Neural cell (in vitro differentiated cells): Measurements from ENCODE around the gene GLTP. TPM values are rescaled to one million over a fixed set of nuclear protein-coding genes. Genes with fewer than 3 reads are reported as not detected.
"Not testable (repeated sequence)": the region's sequence is repeated elsewhere in the genome, so short reads cannot be mapped to it uniquely, and the experiment has no call there.

Experiments
- H2AFZ ChIP-seq: fragments of 200-600, 300-800 bp; sonication (generic), shearing (Covaris generic); 2 replicates; pipeline ENCODE4 v1.6.0; 2014; ENCODE audit warnings: low read depth, mild to moderate bottlenecking, antibody characterized with exemption, low read length, moderate library complexity
- H3F3A ChIP-seq: fragments of 200-600 bp; shearing (Covaris generic); 2 replicates; pipeline ENCODE4 v1.6.1; 2016; ENCODE audit warnings: mild to moderate bottlenecking, moderate library complexity, mixed read lengths, antibody characterized with exemption, low read length; ENCODE audit not compliant: insufficient read depth, poor library complexity, severe bottlenecking
- H3K27ac ChIP-seq: fragments of 200-600, 300-800 bp; sonication (generic), shearing (Covaris generic); 2 replicates; pipeline ENCODE4 v1.5.1; 2014; ENCODE audit warnings: mild to moderate bottlenecking, low read length, moderate library complexity
- H3K27me3 ChIP-seq: fragments of 300-800, 200-600 bp; sonication (generic), shearing (Covaris generic); 2 replicates; pipeline ENCODE4 v1.6.0; 2014; ENCODE audit warnings: mild to moderate bottlenecking, low read depth, low read length, moderate library complexity; ENCODE audit not compliant: insufficient read depth
- H3K36me3 ChIP-seq: fragments of 300-800, 200-600 bp; sonication (generic), shearing (Covaris generic); 2 replicates; pipeline ENCODE4 v1.5.1; 2014; ENCODE audit warnings: mild to moderate bottlenecking, antibody characterized with exemption, low read length, moderate library complexity; ENCODE audit not compliant: insufficient read depth
- H3K4me2 ChIP-seq: fragments of 300-800, 200-600 bp; sonication (generic), shearing (Covaris generic); 2 replicates; pipeline ENCODE4 v1.6.0; 2014; ENCODE audit warnings: mild to moderate bottlenecking, low read length
- H3K4me3 ChIP-seq: fragments of 300-800, 200-600 bp; sonication (generic), shearing (Covaris generic); 2 replicates; pipeline ENCODE4 v1.5.1; 2014; ENCODE audit warnings: mild to moderate bottlenecking, low read length, moderate library complexity
- H3K79me2 ChIP-seq: fragments of 200-600 bp; shearing (Covaris generic); replicated peaks from 2 replicates; pipeline ENCODE4 v1.6.0; 2014; ENCODE audit warnings: mild to moderate bottlenecking, low read length, moderate library complexity; ENCODE audit not compliant: insufficient read depth
- H3K9ac ChIP-seq: fragments of 300-800, 200-600 bp; sonication (generic), shearing (Covaris generic); 2 replicates; pipeline ENCODE4 v1.6.1; 2016; ENCODE audit warnings: mild to moderate bottlenecking, low read length, mixed read lengths
- H3K9me2 ChIP-seq: fragments of 200-600 bp; shearing (Covaris generic); 2 replicates; pipeline ENCODE4 v1.6.1; 2016; ENCODE audit warnings: mild to moderate bottlenecking, low read length, mixed read lengths; ENCODE audit not compliant: insufficient read depth
- H3K9me3 ChIP-seq: fragments of 200-600, 300-800 bp; sonication (generic), shearing (Covaris generic); 2 replicates; pipeline ENCODE4 v1.6.1; 2016; ENCODE audit warnings: mild to moderate bottlenecking, mixed run types, low read length, moderate library complexity, mixed read lengths
- H4K20me1 ChIP-seq: fragments of 200-600 bp; shearing (Covaris generic); 2 replicates; pipeline ENCODE4 v1.6.1; 2016; ENCODE audit warnings: mild to moderate bottlenecking, mixed run types; ENCODE audit not compliant: insufficient read depth
- CTCF ChIP-seq: fragments of 450-650 bp; IDR thresholded peaks from 2 replicates; pipeline ENCODE4 v1.5.1; 2014; ENCODE audit warnings: antibody characterized with exemption, mild to moderate bottlenecking, moderate library complexity; ENCODE audit not compliant: poor library complexity, severe bottlenecking
- EP300 ChIP-seq: fragments of 450-650 bp; conservative IDR thresholded peaks from 2 replicates; pipeline ENCODE4 v1.6.1; 2014; ENCODE audit warnings: antibody characterized with exemption, mild to moderate bottlenecking, moderate library complexity; ENCODE audit not compliant: poor library complexity, severe bottlenecking
- EZH2 ChIP-seq: fragments of 200-600, 300-800 bp; shearing (Covaris generic), sonication (generic); IDR thresholded peaks from 2 replicates; pipeline ENCODE4 v1.6.1; 2014; ENCODE audit warnings: antibody characterized with exemption, low read length, borderline replicate concordance, mild to moderate bottlenecking; ENCODE audit not compliant: insufficient read depth, poor library complexity, severe bottlenecking
- MXI1 ChIP-seq: fragments of 450-650 bp; conservative IDR thresholded peaks from 2 replicates; pipeline ENCODE4 v1.6.1; 2014; ENCODE audit warnings: antibody characterized with exemption, mild to moderate bottlenecking; ENCODE audit not compliant: poor library complexity, severe bottlenecking
- POLR2AphosphoS5 ChIP-seq: IDR thresholded peaks from 2 replicates; pipeline ENCODE4 v1.6.1; 2012
- RAD21 ChIP-seq: fragments of 450-650 bp; conservative IDR thresholded peaks from 2 replicates; pipeline ENCODE4 v1.6.1; 2014; ENCODE audit warnings: antibody characterized with exemption, mild to moderate bottlenecking, moderate library complexity
- REST ChIP-seq: IDR thresholded peaks from 2 replicates; pipeline ENCODE4 v1.6.1; 2012; ENCODE audit warnings: borderline replicate concordance
- SMC3 ChIP-seq: fragments of 450-650 bp; conservative IDR thresholded peaks from 2 replicates; pipeline ENCODE4 v1.6.1; 2014; ENCODE audit warnings: antibody characterized with exemption, mild to moderate bottlenecking, moderate library complexity; ENCODE audit not compliant: poor library complexity
- TAF1 ChIP-seq: IDR thresholded peaks from 2 replicates; pipeline ENCODE4 v1.6.1; 2012; ENCODE audit warnings: low read depth
- polyA plus RNA-seq: library from polyadenylated mRNA; depleted of rRNA; stranded (reverse); fragments of >200 nt; gene quantifications from 2 replicates; pipeline ENCODE4 v1.2.3, GENCODE V29; 2014

Gene GLTP
- polyA plus RNA-seq, 1 donor from 2014 or later, result 25.0 TPM

- Histone ChIP-seq H3K36me3 (peaks cover 3% of the 10 kb centered on the region), H4K20me1 (no peaks in the 10 kb centered on the region), H2AFZ (no peak overlapping the region), H3K9ac (no peak overlapping the region), H3K79me2 (no peaks in the 10 kb centered on the region), H3K4me3 (no peak overlapping the region), H3K9me3 (no peaks in the 10 kb centered on the region), H3K27ac (no peak overlapping the region), H3K27me3 (no peaks in the 10 kb centered on the region), H3K9me2 (no peaks in the 10 kb centered on the region), H3K4me2 (no peak overlapping the region), H3F3A (no peaks in the 10 kb centered on the region)
- TF ChIP-seq RAD21 (no peak), REST (no peak), CTCF (no peak), EZH2 (no peak), MXI1 (no peak), TAF1 (no peak), POLR2AphosphoS5 (no peak), EP300 (no peak), SMC3 (no peak)
These were observed 25.0 kb downstream of the GLTP start for GRCh38 chr12:109855377-109855776.

GRCh38 chr12:109850518-109850917 is 29.8 kb downstream of the GLTP start:
- H3K27ac ChIP-seq, H3K36me3 ChIP-seq, H3K9me2 ChIP-seq, H3K9ac ChIP-seq, H3K4me3 ChIP-seq, H2AFZ ChIP-seq, H3K27me3 ChIP-seq, H3F3A ChIP-seq, H3K9me3 ChIP-seq, H4K20me1 ChIP-seq, H3K79me2 ChIP-seq, H3K4me2 ChIP-seq: not testable (repeated sequence)

- Histone ChIP-seq H3K9ac (no peak overlapping the region), H3K9me3 (no peaks in the 10 kb centered on the region), H3K27ac (no peak overlapping the region), H4K20me1 (no peaks in the 10 kb centered on the region), H3K4me3 (no peak overlapping the region), H3K27me3 (no peaks in the 10 kb centered on the region), H3K4me2 (no peak overlapping the region), H2AFZ (no peak overlapping the region), H3K36me3 (no peaks in the 10 kb centered on the region), H3F3A (no peaks in the 10 kb centered on the region), H3K79me2 (no peaks in the 10 kb centered on the region), H3K9me2 (no peaks in the 10 kb centered on the region)
- TF ChIP-seq SMC3 (no peak), MXI1 (no peak)
These were observed 33.1 kb downstream of the GLTP start for GRCh38 chr12:109847142-109847735.
